ENCODE data around the gene SMARCAD1.

Gene SMARCAD1

GRCh38 chr4:94169803-94170372 lies 37.8 kb upstream of the SMARCAD1 start:
- DNase-seq (ENCODE audit: low read depth), result no peak
- TF ChIP-seq, protein P1, sequence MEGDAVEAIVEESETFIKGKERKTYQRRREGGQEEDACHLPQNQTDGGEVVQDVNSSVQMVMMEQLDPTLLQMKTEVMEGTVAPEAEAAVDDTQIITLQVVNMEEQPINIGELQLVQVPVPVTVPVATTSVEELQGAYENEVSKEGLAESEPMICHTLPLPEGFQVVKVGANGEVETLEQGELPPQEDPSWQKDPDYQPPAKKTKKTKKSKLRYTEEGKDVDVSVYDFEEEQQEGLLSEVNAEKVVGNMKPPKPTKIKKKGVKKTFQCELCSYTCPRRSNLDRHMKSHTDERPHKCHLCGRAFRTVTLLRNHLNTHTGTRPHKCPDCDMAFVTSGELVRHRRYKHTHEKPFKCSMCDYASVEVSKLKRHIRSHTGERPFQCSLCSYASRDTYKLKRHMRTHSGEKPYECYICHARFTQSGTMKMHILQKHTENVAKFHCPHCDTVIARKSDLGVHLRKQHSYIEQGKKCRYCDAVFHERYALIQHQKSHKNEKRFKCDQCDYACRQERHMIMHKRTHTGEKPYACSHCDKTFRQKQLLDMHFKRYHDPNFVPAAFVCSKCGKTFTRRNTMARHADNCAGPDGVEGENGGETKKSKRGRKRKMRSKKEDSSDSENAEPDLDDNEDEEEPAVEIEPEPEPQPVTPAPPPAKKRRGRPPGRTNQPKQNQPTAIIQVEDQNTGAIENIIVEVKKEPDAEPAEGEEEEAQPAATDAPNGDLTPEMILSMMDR (IDR thresholded peaks at IDR 0.05; ENCODE audit: insufficient read depth, low read depth, low read length, missing control alignments), result no peak
- no peak overlapping the region for H3K4me3 ChIP-seq (ENCODE audit: low read length)

DNA sequence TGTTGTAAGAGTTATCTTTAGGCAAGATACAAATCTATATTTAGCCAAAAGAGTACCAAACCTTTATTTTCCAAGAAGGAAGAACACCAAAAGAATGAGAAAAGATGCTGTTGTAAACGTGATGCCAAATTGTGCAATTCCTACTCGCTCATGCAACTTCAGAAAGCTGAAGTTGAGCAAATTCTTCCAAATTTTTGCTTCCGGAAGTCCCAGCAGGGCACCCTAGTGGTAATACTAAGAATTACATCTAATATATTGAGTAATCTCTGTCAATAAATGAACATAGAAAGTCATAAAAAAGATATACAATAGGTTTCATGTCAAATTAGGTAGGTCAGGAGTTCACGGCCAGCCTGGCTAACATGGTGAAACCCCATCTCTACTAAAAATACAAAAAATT lies 36.0 kb upstream of the SMARCAD1 start:
- TF ChIP-seq, protein P1 (IDR thresholded peaks at IDR 0.05; ENCODE audit: insufficient read depth, low read depth, low read length, missing control alignments), result peak; percentile 29
- no peak for DNase-seq (ENCODE audit: low read depth)
- no peak overlapping the region for H3K4me3 ChIP-seq (ENCODE audit: low read length)

- TF ChIP-seq, protein P1 (IDR thresholded peaks at IDR 0.05; ENCODE audit: insufficient read depth, low read depth, low read length, missing control alignments), result no peak
- H3K4me3 ChIP-seq (ENCODE audit: low read length), result no peak overlapping the region
- DNase-seq (ENCODE audit: low read depth), result no peak
Observed at GRCh38 chr4:94175553-94176261, 32.0 kb upstream of the SMARCAD1 start.

DNA sequence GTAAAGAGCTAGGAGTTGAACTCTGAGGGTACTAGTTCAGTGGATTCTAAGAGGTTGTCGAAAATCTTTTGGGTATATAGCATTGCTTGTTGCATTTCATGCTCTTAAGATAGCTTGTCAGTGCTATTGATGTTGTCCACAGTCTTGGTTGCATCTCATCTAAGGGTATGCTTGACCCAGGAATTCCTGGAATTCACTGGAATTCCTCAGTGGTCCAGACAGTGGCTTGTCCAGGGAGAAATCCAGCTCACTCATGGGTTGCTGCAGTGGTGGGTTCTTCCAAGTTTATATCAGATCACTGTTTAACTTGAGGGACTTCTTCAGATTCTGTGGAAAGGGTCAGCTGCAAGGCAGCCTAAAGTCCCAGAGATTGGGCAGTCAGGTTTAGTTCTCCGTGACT lies 29.8 kb upstream of the SMARCAD1 start:
- H3K4me3 ChIP-seq (ENCODE audit: low read length), result no peak overlapping the region
- TF ChIP-seq, protein P1 (IDR thresholded peaks at IDR 0.05; ENCODE audit: insufficient read depth, low read depth, low read length, missing control alignments), result no peak
- no peak for DNase-seq (ENCODE audit: low read depth)

DNA sequence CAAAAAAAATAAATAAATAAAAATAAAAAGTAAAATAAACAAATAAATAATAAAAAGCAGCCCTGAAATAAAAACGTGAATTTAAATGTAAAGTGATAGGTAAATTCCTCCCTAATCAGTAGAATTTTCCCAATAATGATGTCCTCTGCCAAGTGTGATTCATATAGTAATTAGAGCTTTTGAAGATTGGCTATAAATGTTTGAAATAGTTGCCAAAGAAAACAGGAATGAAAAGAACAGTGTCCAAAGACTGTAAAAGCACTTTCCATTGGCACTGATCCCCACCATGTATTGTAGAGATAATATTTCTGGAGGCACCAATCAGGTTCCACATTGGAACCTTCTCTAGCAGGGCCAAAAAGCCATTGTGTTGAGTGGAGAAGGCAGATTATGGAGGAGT lies 25.9 kb upstream of the SMARCAD1 start:
- no peak for DNase-seq (ENCODE audit: low read depth)
- H3K4me3 ChIP-seq (ENCODE audit: low read length), result no peak overlapping the region
- TF ChIP-seq, protein P1 (IDR thresholded peaks at IDR 0.05; ENCODE audit: insufficient read depth, low read depth, low read length, missing control alignments), result no peak

DNA sequence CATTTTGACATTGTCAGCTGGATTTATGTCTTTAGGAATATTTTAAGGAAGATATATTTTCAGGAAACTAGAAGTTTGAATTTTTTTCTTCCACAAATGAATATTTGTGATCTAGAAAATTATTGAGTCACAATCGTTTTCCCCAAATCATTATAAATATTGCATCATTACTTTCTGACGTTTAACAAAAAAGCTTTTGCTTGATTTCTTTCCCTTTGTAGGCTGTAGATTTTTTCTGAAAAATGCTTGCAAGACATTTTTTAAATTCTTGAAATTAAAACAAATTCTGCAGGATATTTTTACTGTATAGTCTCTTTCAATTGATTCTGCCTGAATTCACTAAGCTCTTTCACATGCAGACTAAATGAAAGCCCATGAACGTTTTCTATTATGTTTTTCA lies 4.9 kb upstream of the SMARCAD1 start:
- TF ChIP-seq, protein P1 (IDR thresholded peaks at IDR 0.05; ENCODE audit: insufficient read depth, low read depth, low read length, missing control alignments), result no peak
- DNase-seq (ENCODE audit: low read depth), result no peak
- H3K4me3 ChIP-seq (ENCODE audit: low read length), result no peak overlapping the region

DNA sequence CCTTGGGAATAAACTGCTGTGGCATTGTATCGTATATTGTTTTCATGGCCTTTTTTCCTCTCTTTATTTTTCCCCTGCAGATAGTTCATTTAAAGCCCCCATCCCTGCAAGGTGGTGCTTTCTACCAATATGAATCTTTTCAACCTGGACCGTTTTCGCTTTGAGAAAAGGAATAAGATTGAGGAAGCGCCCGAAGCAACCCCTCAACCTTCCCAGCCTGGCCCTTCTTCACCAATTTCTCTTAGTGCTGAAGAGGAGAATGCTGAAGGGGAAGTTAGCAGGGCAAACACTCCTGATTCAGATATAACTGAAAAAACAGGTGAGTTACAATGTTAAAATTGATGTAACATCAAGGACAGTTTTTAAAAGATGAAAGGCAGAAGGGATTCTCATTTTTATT lies 601 bp downstream of the SMARCAD1 start:
- no peak for DNase-seq (ENCODE audit: low read depth)
- H3K4me3 ChIP-seq (ENCODE audit: low read length), result peak overlapping the region; percentile 85

More for the DNA sequence above, 601 bp downstream of the SMARCAD1 start:
- TF ChIP-seq, protein P1 (IDR thresholded peaks at IDR 0.05; ENCODE audit: insufficient read depth, low read depth, low read length, missing control alignments), result no peak

Data from epithelial cell of esophagus (primary cell).